GM21786 (cell line): ENCODE results near the gene RAB5IF.
"Not testable (repeated sequence)": the region's sequence is repeated elsewhere in the genome, so short reads cannot be mapped to it uniquely, and the experiment has no call there.

Experiments
- ATAC-seq: cut with Tn5 transposase; IDR thresholded peaks from one replicate; pipeline ENCODE4 v1.9.1; 2021; ENCODE audit not compliant: unreplicated experiment

Gene RAB5IF

GRCh38 chr20:36605399-36606157 is at the start of gene RAB5IF:
Gene RAB5IF (plus strand): TSS chr20:36605779. CDS start chr20:36605952, 173 bp downstream.
- ATAC-seq, result peak; percentile 87

GRCh38 chr20:36562724-36563123 is 42.9 kb upstream of the RAB5IF start:
- no peak for ATAC-seq

GRCh38 chr20:36563374-36563773 is 42.2 kb upstream of the RAB5IF start:
- no peak for ATAC-seq

GRCh38 chr20:36564078-36564725 is 41.4 kb upstream of the RAB5IF start:
- ATAC-seq, result not testable (repeated sequence)

GRCh38 chr20:36564726-36565121 is 40.9 kb upstream of the RAB5IF start:
- not testable (repeated sequence) for ATAC-seq

GRCh38 chr20:36565520-36565919 is 40.1 kb upstream of the RAB5IF start:
- no peak for ATAC-seq

- ATAC-seq, result no peak
Measured at GRCh38 chr20:36569847-36570429, 35.6 kb upstream of the RAB5IF start.

GRCh38 chr20:36571564-36572504 is 33.7 kb upstream of the RAB5IF start:
- ATAC-seq, result no peak

- peak; percentile 18 for ATAC-seq
Measured at GRCh38 chr20:36572701-36573102, 32.9 kb upstream of the RAB5IF start.

GRCh38 chr20:36573103-36573797 is 32.3 kb upstream of the RAB5IF start, which contains the start of gene TGIF2:
Gene TGIF2 (plus strand): TSS chr20:36573597. CDS start chr20:36578775, 5,178 bp downstream.
- peak; percentile 64 for ATAC-seq

GRCh38 chr20:36573798-36574365 is 31.7 kb upstream of the RAB5IF start:
- ATAC-seq, result no peak

GRCh38 chr20:36574366-36575135 is 31.0 kb upstream of the RAB5IF start:
- no peak for ATAC-seq

- no peak for ATAC-seq
Measured at GRCh38 chr20:36576081-36576445, 29.5 kb upstream of the RAB5IF start.

GRCh38 chr20:36578356-36579041 is 27.1 kb upstream of the RAB5IF start:
- no peak for ATAC-seq

GRCh38 chr20:36579996-36580545 is 25.5 kb upstream of the RAB5IF start:
- no peak for ATAC-seq

- ATAC-seq, result no peak
Measured at GRCh38 chr20:36582322-36582721, 23.3 kb upstream of the RAB5IF start.

- no peak for ATAC-seq
Measured at GRCh38 chr20:36582821-36583220, 22.8 kb upstream of the RAB5IF start.

GRCh38 chr20:36584018-36584481 is 21.5 kb upstream of the RAB5IF start:
- ATAC-seq, result no peak
